GM12891 (cell line): ENCODE data around the gene GTF3C6.

Source experiments
- POLR2A ChIP-seq: IDR thresholded peaks from 2 replicates; pipeline ENCODE4 v1.6.1; 2011; ENCODE audit warnings: low read depth, low read length, control low read depth
- POLR2AphosphoS5 ChIP-seq: IDR thresholded peaks from 2 replicates; pipeline ENCODE4 v1.6.1; 2011; ENCODE audit warnings: low read depth, low read length, control low read depth
- POU2F2 ChIP-seq: IDR thresholded peaks from 2 replicates; pipeline ENCODE4 v1.6.1; 2011; ENCODE audit warnings: low read depth, mild to moderate bottlenecking, control low read depth, low read length, moderate library complexity
- SPI1 ChIP-seq: IDR thresholded peaks from 2 replicates; pipeline ENCODE4 v1.6.1; 2011; ENCODE audit warnings: low read depth, low read length, control low read depth
- TAF1 ChIP-seq: IDR thresholded peaks from 2 replicates; pipeline ENCODE4 v1.6.1; 2011; ENCODE audit warnings: low read depth, low read length, control low read depth

GRCh38 chr6:110990840-110991576 lies 32.5 kb downstream of the GTF3C6 start:
- TF ChIP-seq POLR2A: no peak
- TF ChIP-seq SPI1: no peak
- no peak for TF ChIP-seq POU2F2
- TF ChIP-seq POLR2AphosphoS5: no peak
- no peak for TF ChIP-seq TAF1
